NCI-H526 (cell line): ENCODE measurements around the gene GDF9.

ENCODE experiments used
- DNase-seq, 2 experiments: peaks; one replicate each; lab custom pipeline; 2025; lab: John Stamatoyannopoulos, UW

Gene GDF9

DNA sequence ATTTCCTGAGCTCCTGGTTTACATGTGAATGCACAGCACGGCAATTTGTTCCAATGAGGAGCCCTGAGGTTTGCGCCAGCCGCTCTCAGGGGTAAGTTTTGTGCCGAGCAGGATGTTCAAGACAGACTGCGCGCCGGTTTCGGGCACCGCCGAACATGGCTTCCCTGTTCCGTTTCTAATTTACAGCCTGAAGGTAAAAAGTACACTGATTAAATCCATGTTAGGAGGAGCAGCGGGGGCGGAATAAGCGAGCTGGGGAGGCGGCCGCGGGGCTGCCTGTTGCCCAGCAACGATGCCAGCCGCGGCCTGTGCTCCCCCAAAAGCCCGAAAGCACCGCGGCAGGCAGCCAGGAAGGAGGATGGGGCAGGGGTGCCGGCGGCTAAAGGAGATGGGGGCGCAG, 46.8 kb downstream of the GDF9 start:
- DNase-seq: no peak

DNA sequence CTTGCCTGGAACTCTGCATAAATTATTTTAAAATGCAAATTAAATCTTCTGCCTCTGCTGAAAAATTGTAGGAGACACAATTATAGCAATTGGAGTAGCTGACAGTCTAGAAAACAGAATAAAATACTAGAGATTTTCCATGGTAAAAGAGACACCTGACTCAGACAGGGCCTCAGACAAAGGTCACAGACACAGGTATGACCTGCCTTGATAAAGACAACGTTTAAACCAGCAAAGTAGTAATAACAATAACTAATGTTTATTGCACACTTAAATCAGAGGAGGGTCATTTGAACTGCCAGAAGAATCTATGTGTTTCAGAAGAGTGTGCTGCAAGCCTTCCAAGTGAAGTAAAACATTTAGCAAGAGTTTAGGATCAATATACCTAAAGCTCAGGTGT, 49.3 kb downstream of the GDF9 start:
- DNase-seq: no peak

DNA sequence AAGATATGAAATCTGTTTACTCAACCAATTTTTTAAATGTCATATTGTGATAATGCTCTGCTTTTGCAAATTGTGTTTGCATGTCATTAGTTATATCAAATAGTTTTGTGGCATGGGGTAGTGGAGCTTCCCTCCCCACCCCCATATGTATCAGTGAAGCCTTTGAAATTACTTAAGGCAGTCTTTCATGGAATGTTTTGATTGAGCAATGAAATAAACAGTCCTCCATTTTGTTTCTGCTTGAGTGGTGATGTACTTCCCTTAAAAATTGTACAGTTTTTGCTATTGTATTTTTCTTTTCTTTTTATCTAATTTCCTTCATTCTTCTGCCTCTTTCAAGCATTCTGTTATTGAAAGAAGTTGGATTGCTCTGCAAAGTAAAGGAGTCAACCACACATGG, 49.7 kb downstream of the GDF9 start:
- DNase-seq: no peak

DNA sequence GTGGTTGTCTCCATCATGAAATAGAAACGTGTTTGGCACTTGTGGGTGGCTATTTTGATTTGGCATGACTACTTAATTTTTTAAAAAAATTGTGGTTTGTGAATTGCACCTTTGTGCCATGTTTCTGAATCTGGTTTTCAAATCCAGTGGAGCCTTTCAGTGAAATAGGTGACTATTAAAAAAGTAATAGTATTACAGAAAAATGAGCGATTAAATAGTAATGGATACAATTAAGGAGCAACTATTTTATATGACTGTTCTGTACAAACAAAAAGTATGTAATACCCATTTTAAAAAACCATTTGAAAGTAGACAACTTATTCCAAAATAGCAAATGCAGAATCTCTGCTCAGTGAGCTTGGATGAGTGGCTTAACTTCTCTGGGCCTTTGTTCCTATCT, 50.2 kb downstream of the GDF9 start:
- no peak for DNase-seq

DNA sequence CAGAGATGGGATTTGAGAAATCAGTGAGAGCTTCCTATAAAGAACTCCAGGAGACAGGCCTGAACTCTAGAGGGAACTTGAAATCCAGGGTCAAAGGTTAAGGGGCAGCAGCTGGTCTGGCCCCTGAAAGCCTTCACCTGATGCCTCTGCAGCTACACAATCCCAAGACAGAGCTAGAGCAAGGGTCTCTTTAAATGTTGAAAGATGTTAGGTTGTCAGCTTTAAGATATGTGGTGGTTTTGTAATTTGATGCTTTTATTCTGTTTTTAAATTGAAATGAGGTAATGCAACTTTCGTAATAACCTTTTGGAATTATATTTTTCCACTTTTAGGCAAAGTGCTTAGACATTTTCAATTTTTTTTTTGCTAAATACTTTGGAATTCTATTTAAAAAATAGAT, 50.8 kb downstream of the GDF9 start:
- DNase-seq: no peak

DNA sequence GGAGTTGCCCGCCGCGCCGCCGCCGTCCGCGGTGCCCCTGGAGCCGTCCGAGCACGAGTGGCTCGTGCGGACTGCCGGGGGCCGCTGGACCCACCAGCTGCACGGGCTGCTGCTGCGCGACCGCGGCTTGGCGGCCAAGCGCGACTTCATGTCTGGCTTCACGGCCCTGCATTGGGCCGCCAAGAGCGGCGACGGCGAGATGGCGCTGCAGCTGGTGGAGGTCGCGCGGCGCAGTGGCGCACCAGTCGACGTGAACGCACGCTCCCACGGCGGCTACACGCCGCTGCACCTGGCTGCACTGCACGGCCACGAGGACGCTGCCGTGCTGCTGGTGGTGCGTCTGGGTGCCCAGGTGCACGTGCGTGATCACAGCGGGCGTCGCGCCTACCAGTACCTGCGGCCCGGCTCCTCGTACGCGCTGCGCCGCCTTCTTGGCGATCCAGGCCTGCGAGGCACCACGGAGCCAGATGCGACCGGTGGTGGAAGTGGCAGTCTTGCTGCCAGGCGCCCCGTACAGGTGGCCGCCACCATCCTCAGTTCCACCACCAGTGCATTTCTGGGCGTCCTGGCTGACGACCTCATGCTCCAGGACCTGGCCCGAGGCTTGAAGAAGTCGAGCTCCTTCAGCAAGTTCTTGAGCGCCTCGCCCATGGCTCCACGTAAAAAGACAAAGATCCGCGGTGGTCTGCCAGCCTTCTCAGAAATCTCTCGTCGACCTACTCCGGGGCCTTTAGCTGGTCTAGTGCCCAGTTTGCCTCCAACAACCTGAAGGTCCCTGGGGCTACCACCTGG, 51.6 kb downstream of the GDF9 start:
- no peak for DNase-seq

DNA sequence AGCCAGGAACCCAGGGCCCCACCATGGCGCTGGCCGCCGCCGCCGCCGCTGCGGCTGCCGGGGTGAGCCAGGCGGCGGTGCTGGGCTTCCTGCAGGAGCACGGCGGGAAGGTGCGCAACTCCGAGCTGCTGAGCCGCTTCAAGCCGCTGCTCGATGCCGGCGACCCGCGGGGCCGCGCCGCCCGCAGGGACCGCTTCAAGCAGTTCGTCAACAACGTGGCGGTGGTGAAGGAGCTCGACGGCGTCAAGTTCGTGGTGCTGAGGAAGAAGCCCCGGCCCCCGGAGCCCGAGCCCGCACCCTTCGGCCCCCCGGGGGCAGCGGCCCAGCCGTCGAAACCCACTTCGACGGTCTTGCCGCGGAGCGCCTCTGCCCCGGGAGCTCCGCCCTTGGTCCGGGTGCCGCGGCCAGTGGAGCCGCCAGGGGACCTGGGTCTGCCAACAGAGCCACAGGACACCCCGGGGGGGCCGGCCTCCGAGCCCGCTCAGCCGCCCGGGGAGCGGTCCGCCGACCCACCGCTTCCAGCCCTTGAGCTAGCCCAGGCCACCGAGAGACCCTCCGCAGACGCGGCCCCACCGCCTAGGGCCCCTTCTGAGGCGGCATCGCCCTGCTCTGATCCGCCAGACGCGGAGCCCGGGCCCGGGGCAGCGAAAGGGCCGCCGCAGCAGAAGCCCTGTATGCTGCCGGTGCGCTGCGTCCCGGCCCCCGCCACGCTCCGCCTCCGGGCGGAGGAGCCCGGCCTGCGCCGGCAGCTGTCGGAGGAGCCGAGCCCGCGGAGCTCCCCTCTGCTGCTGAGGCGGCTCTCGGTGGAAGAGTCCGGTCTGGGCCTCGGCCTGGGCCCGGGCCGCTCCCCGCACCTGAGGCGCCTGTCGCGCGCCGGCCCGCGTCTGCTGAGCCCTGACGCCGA, 52.4 kb downstream of the GDF9 start:
- peak in 1 of 2 experiments; percentile 65 for DNase-seq

DNA sequence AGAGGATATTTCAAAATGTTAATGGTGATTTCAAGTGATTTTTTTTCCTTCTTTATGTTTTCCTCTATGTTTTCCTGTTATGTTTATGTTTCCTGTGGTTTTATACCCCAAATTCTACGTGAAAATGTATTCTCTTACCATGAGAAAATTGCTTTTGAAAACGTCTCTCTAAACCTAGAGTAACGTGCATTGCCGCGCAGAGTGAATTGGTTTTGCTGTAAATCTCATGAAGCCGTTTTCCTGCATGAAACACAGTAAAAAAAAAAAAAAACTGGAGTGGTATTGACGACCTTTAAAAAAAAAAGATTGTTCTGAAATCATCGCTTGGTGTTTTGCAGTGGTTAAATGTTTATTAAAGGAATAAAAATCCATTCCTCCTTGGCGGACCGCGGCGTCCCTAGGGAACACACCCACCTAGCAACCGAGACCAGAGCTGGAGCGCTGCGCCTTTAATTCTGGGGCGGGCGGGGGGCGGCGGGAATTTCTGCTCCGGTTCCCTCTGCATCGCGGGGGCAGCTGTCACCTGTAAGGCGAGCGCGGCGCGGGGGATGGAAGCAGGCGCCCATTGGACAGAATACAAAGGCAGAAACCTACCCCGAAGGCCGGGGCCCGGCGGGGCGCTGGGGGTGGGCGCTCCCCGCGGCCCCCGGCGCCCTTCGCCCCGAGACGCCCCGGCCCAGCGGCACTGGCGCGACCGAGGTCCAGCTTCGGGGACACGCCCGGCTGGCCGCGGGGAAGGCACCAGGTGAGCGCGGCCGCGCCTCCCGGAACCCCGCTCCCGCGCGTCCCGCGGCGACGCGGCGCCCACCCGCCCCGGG, 53.3 kb downstream of the GDF9 start, which contains the start of gene SOWAHA:
TSS of gene SOWAHA (plus strand) at position 522 of the 818 bp plus-strand sequence. CDS start 320 bp downstream, outside the sequence.
- peak; percentile 28 to 78 for DNase-seq

DNA sequence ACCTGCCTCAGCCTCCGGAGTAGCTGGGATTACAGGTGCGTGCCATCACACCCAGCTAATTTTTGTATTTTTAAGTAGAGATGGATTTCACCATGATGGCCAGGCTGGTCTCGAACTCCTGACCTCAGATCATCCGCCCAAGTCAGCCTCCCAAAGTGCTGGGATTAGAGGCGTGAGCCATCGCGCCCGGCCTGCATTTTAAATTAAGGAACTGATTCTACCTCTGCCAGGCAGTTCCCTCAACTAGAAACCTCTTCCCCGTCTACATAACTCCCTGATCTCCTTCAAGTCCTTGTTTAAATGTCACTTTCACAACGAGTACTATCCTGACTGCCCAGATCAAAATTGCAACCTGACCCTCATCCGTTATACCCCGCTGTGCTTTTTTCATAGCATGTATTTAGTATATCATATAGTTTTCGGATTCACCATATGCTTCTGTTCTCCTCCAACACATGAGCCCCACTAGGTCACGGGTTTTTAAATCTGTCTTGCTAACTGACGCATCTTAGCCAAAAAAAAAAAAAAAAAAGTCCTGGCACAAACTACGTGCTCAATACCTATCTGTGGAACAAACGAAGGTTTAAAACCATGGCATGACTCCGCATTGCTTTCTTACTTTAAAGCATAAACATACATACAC, 54.0 kb downstream of the GDF9 start:
- DNase-seq: no peak
